GM19372 (cell line): Measurements from ENCODE around the gene TSPAN32.
"Not testable (repeated sequence)": the region's sequence is repeated elsewhere in the genome, so short reads cannot be mapped to it uniquely, and the experiment has no call there.

Experiments used
- ATAC-seq: cut with Tn5 transposase; IDR thresholded peaks from one replicate; pipeline ENCODE4 v1.9.1; 2021; ENCODE audit warnings: mild to moderate bottlenecking, low read depth, moderate library complexity; ENCODE audit not compliant: unreplicated experiment

The TSPAN32 gene

GRCh38 chr11:2280208-2280607 is 21.6 kb upstream of the TSPAN32 start:
- no peak for ATAC-seq

GRCh38 chr11:2286350-2286749 is 15.5 kb upstream of the TSPAN32 start:
- not testable (repeated sequence) for ATAC-seq

GRCh38 chr11:2287091-2287490 is 14.7 kb upstream of the TSPAN32 start:
- no peak for ATAC-seq

DNA sequence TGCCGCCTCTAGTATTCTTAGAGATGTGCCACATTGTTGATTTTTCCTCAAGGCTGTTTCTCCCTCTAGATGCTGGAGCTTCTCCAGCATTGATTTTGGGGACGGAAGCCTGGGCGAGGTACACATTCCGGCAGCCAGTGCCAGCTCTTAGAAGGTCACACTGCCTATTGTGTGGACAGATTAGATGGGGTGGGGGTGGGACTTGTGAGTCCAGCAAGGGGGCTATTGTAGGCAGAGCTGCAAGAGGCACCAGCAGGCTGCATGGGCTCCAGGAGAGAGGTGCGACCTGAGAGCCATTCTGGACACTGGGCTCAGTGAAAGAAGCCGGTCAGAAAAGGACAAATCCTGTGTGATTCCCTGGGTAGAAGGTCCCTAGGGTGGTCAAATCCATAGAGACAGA is 12.5 kb upstream of the TSPAN32 start:
- no peak for ATAC-seq

- no peak for ATAC-seq
Measured at GRCh38 chr11:2289859-2290258, 12.0 kb upstream of the TSPAN32 start.

DNA sequence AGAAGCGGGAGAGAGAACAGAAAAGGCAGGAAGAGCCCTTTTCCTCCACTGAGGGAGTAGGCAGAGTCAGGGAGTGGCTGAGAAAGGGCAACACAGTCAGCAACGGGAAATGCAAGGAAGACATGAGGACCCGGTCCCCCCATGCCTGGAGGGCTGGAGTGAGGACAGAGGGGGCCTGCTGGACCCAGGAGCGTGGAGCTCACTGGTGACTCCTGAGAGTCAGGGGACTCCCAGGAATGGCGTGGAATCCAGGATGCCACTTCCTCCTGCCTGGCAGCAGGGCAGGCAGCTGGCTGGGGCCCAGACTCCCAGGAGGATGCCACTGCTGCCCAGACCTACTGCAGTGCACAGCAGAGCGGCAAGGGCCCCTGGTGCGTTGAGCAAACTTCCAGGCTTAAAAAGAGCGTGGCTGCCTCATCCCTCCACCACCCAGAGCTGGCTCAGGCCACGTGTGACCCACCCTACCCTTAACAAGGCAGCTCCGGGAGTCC is 11.4 kb upstream of the TSPAN32 start:
- no peak for ATAC-seq

DNA sequence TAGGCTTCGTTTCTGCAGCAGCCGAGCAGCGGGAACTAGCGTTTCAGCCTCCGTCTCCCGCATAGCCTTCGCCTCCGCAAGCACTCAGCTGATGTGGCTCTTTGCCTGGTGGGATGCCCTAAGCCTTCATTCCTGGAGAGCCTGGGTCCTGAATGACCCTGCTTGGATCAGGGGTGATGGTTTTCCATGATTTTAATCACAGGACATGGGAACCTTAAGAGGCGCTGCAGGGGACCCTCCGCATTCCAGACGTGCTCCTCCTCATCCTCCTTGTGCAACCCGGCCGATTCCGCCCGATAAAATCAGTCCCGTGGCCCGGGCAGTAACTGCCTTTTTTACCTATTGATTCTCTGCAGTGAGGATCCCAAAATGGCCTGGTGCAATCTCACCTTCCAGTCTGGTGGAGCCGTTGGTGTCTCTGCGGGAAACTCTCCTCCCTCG is 8.3 kb upstream of the TSPAN32 start:
- no peak for ATAC-seq

DNA sequence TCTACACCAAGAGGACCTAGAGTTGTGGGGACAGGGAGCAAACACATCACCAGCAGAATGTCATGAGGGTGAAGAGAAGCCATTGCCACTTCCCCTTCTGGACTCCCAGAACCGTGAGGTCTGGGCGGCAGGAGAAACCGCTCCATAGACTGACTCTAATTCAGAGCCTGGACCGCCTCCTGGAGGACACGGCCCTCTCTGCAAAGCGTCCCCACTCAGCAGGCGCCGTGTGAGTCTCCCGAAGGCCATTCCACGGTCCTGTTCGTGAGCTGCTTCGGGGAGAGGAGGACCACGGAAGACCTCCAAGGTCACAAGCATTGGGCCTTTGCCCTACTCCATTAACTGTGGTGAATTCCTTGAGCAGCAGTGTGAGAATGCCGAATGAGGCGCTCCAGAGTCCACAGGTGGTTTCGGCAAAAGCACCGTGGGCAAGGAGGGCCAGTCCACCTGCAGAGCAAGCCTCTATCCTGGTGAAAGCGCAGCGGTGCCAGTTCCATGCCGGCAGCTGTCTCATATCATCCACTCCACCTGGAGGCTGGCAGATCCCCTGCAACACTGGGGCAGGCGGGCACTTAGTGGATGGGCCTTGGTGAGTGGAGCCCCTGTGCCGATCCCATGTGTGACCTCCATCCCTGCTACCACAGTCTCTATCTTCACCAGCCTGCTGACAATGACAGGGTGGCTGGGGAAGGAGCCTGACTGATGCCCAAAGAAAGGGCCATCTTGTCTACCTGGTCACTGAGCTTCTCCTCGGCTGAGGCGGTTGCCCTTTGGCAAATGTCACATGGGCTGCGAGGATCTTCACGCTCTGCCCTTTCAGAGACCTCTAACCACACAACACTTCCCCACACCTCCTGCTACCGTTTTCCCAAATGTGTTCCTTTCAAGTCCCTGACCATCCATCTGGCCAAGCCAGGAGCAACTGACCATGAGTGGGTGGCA is 7.6 kb upstream of the TSPAN32 start:
- ATAC-seq: no peak

DNA sequence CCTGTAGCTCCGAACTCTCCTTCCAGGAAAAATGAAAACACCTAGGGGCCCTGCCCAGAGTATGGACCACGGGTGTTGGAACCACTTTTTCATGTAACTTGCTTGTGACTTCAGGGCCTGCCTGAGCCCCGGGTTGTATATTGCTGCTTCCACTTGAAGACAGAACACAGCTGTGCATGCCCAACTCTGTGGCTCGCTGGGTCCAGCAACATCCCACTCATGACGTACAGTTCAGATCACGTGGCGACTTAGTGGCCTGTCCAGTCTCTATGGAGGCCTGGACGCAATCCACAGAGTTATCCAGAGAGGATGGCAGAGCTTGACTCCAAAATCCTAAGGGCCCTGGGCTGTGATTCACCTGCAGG is 6.9 kb upstream of the TSPAN32 start:
- no peak for ATAC-seq

- ATAC-seq: no peak
Measured at GRCh38 chr11:2295971-2296912, 5.6 kb upstream of the TSPAN32 start.

DNA sequence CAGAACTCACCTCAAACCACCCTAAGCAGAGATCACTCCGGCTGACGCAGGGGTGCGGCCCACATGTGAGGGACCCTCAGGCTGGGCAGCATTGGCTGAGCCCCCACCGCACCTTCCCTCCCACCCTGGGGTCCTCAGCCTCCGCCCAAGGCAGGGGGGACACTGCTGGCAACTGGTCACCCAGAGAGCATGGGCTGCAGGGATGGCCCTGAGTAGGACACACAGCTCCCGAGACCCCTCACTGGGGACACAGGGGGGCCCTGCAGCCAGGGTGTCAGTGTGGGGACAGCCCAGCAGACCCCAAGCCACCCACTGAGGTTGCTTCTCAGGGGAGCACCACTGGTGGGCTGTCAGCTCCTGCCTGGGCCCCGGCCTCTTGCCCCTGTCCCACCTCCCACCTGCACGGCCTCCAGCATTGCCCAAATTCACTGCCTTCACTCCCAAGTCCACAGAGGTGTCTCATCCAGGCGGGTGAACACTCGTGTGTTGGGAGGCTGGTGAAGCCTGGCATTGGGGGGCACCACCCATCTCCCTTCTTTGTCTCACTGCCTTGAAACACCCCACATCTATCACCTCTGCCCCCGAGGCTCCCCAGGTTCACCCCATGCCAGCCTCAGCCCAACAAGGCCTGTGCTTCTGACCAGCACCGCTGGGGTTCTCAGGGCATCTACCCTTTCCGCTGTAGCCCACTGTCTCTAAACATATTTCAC is 4.7 kb upstream of the TSPAN32 start:
- no peak for ATAC-seq

DNA sequence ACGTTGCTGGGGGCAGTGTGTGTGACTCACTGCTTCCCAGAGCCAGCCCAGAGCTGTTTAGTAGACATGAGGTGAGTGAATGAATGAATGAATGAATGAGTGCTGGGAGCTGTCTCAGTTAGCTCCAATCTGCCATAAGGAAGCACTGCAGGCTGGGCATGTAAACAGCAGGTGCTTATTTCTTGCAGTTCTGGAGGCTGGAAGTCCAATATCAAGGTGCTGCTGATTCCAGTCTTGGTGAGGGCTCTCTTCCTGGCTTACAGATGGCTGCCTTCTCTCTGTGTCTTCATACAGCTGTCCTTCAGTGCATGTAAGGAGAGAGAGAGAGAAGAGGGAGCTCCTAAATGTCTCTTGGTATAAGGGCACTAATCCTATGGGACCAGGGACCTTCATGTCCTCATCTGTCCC is 4.2 kb upstream of the TSPAN32 start:
- no peak for ATAC-seq

GRCh38 chr11:2298131-2298794 is 3.5 kb upstream of the TSPAN32 start:
- no peak for ATAC-seq

DNA sequence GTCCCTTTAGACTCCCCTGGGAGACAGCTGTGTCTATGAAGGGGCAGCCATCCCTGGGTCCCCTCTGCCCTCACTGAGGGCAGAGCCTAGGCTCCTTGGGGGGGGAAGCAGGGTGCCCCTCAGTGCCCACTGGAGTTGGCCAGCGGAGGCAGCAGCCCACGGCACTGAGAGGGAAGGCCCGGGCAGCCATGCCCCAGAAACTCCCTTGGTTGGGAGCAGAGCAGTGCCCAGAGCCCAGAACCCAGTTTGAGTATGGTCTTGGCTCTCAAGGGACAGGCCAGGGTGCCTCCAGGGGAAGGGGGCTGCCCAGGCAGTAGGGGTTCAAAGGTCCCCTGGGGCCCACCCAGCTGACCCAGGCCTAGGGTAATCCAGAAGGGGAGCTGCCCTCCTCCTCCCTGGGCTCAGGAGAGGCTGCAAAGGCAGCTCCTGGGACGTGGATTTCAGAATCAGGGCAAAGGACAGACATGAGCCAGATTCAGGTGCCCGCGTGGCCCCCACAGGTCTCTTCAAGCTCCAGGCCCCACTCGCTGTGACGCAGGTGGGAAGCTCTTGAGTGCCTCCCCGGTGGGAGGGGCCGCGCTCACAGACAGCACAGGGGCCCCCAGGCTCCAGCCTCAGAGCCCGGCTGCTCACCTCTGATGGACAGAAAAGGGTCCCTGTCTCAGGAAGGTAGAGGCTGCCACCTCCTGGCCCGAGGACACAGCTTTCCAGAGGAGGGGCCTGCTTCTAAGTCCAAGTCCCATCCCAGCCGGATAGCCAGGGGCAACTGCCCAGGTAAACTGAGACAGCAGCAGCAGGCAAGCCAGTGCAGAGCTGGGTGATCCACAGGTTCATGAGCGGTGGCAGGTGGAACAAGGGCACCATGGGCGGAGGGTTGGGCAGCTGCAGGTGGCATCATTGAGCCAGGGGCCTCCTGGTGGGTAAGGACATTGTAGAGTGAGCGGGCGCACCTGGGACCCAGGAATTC is 2.7 kb upstream of the TSPAN32 start:
- ATAC-seq: no peak

DNA sequence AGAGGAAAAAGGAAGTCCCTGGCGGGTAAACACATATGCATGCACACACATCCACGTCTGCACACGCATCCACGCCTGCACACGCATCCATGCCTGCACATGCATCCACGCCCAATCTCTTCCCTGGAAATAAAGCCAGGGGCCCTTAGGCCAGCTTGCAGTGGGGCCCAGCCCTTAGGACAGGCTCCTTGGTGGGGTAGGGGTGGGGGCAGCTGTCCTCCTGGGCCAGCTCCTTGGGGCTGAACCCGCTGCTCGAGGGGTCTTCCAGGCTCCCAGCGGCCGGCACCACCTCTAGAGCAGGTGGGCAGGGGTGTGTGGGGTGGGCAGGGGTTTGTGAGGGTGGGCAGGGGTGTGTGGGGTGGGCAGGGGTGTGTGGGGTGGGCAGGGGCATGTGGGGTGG is 2.0 kb upstream of the TSPAN32 start:
- no peak for ATAC-seq

- ATAC-seq: no peak
Measured at GRCh38 chr11:2300290-2300935, 1.4 kb upstream of the TSPAN32 start.

DNA sequence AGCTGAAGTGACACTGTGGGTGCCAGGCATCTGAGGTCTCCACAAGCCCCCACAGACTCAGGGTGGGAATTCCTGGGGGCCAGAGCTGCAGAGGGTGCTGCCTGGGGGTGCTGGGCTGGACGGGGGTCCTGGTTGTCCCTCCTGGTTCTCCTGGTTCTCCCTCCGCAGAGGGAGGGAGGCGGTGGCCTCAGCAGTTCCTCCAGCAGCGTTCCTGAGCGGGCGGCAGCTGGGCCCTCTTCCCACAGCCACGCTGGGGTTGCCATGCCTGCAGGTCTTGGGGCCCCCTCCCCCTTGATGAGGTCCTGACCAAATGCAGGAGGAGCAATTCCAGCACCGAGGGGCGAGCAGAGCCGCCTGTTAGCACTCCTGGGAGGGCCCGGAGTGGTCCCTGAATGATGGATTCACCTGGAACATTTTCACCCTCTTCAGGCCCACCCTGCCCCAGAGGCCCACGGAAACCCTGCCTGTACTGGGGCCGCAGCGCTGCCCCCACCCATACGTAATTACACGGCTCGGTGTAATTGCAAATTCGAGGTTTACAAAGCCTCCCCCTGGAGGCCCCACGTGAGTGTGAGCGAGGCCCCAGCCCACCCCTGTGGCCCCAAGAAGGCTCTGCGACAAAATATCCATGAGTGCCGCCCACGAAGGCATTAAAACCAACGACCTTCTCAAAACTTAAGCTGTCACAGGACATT is 730 bp upstream of the TSPAN32 start:
- ATAC-seq: no peak
